ENCODE measurements around the gene CARD9. TPM values are rescaled to one million over a fixed set of nuclear protein-coding genes. Genes with fewer than 3 reads are reported as not detected.

Gene CARD9
- total RNA-seq (2021) = 13.6 and 14.0 TPM in 2 replicates
- Bru-seq, nascent RNA = percentile 37 among the genes with signal in this experiment
- BruChase-seq, experiment 1, labeled RNA remaining after a 2-hour chase = percentile 47 among the genes with signal in this experiment
- BruChase-seq, experiment 2, labeled RNA remaining after a 6-hour chase = percentile 54 among the genes with signal in this experiment
- long read RNA-seq, transcript CARD9-201 (13 exons, 2,123 nt) = major isoform, 8 of 12 reads
- long read RNA-seq, partial matches to known transcripts = 0 of 12 reads
- long read RNA-seq, other reads (novel, unspliced or antisense) = 4 of 12 reads

GRCh38 chr9:136373300-136374182 lies at the start of gene CARD9:
CARD9 (minus strand) TSS chr9:136373669; CDS start chr9:136372078, 1,591 bp downstream.
- peak in 1 of 2 experiments; percentile 57 for DNase-seq

GRCh38 chr9:136422876-136423275 lies 49.4 kb upstream of the CARD9 start:
- BruUV-seq (replicated peaks) = no TSS peak
- no peaks in the 10 kb centered on the region for H3K27me3 ChIP-seq (ENCODE audit: insufficient read depth, low read depth)
- POLR2A ChIA-PET (ENCODE audit: unreplicated experiment) = no interaction called here
- no peaks in the 10 kb centered on the region for H3K9me2 ChIP-seq (ENCODE audit: insufficient read depth)
- no peak overlapping the region for H3K27ac ChIP-seq
- no peak overlapping the region for H3K4me3 ChIP-seq
- H3K36me3 ChIP-seq (ENCODE audit: low read depth) = no peaks in the 10 kb centered on the region; the same call in 1 of the 2 replicates
- H3K9me3 ChIP-seq (ENCODE audit: insufficient read depth, low read depth) = no peaks in the 10 kb centered on the region
- CTCF ChIA-PET = no interaction called here
- peaks cover 20% of the 10 kb centered on the region; the same call in 1 of the 2 replicates for H3F3A ChIP-seq (ENCODE audit: insufficient read depth, low read depth)
- no peaks in the 10 kb centered on the region for H3K4me1 ChIP-seq (replicated peaks; ENCODE audit: insufficient read depth)
- no peak overlapping the region for H2AFZ ChIP-seq
- intact Hi-C loops (cut with micrococcal nuclease; ENCODE audit: unreplicated experiment) = no loop called here
- TF ChIP-seq CTCF (conservative IDR thresholded peaks at IDR 0.05) (no peak), EZH2 (IDR thresholded peaks at IDR 0.05; ENCODE audit: low read depth) (no peak)
- no peak overlapping the region for H3K4me2 ChIP-seq
- H3K79me2 ChIP-seq (ENCODE audit: low read depth) = no peaks in the 10 kb centered on the region
- peaks cover 8% of the 10 kb centered on the region; the same call in 1 of the 2 replicates for H4K20me1 ChIP-seq (ENCODE audit: insufficient read depth)
- no peak for DNase-seq

More at GRCh38 chr9:136373300-136374182, at the start of gene CARD9:
- H3K36me3 ChIP-seq (ENCODE audit: low read depth) = no peaks in the 10 kb centered on the region
- peak within 1 kb of the TSS; percentile 78 for H3K4me2 ChIP-seq
- H3F3A ChIP-seq (ENCODE audit: insufficient read depth, low read depth) = peaks cover 11% of the 10 kb centered on the region; the same call in 1 of the 2 replicates
- ChIA-PET CTCF (interaction anchor here (1.4 kb wide), 1 partner anchor 11 kb away, joined by 5 read pairs; no protein-coding TSS in a partner anchor), POLR2A (ENCODE audit: unreplicated experiment) (interaction anchor here (0.6 to 0.8 kb wide), 3 partner anchors 10 to 98 kb away, joined by 3 to 12 read pairs (median 7); partner anchors contain the start of gene DNLZ)
- H3K27me3 ChIP-seq (ENCODE audit: insufficient read depth, low read depth) = no peaks in the 10 kb centered on the region
- TSS peak; percentile 33 for BruUV-seq (replicated peaks)
- no peaks in the 10 kb centered on the region for H4K20me1 ChIP-seq (ENCODE audit: insufficient read depth)
- intact Hi-C loops (cut with micrococcal nuclease; ENCODE audit: unreplicated experiment) = loop anchor here (2.0 to 5.0 kb wide), 2 partner anchors 35 to 61 kb away; no protein-coding TSS in a partner anchor
- H3K4me3 ChIP-seq = peak within 1 kb of the TSS; percentile 38; the same call in 1 of the 2 replicates
- no peak for TF ChIP-seq EZH2 (IDR thresholded peaks at IDR 0.05; ENCODE audit: low read depth)
- TF ChIP-seq CTCF (conservative IDR thresholded peaks at IDR 0.05) = no peak
- no peaks in the 10 kb centered on the region for H3K9me3 ChIP-seq (ENCODE audit: insufficient read depth, low read depth)
- no peak within 1 kb of the TSS; the same call in 1 of the 2 replicates for H2AFZ ChIP-seq
- H3K9me2 ChIP-seq (ENCODE audit: insufficient read depth) = no peaks in the 10 kb centered on the region
- H3K79me2 ChIP-seq (ENCODE audit: low read depth) = no peaks in the 10 kb centered on the region
- peaks cover 25% of the 10 kb centered on the region for H3K4me1 ChIP-seq (replicated peaks; ENCODE audit: insufficient read depth)
- peak within 1 kb of the TSS; percentile 81 for H3K27ac ChIP-seq

GRCh38 chr9:136421791-136422190 lies 48.3 kb upstream of the CARD9 start:
- Histone ChIP-seq H2AFZ (no peak overlapping the region), H4K20me1 (ENCODE audit: insufficient read depth) (peaks cover 6% of the 10 kb centered on the region; the same call in 1 of the 2 replicates), H3K27me3 (ENCODE audit: insufficient read depth, low read depth) (no peaks in the 10 kb centered on the region), H3K27ac (no peak overlapping the region), H3K36me3 (ENCODE audit: low read depth) (no peaks in the 10 kb centered on the region; the same call in 1 of the 2 replicates), H3K4me3 (no peak overlapping the region), H3K9me3 (ENCODE audit: insufficient read depth, low read depth) (no peaks in the 10 kb centered on the region), H3K79me2 (ENCODE audit: low read depth) (no peaks in the 10 kb centered on the region), H3F3A (ENCODE audit: insufficient read depth, low read depth) (peaks cover 14% of the 10 kb centered on the region; the same call in 1 of the 2 replicates), H3K4me1 (replicated peaks; ENCODE audit: insufficient read depth) (no peaks in the 10 kb centered on the region), H3K4me2 (no peak overlapping the region), H3K9me2 (ENCODE audit: insufficient read depth) (no peaks in the 10 kb centered on the region)
- no peak for DNase-seq
- TF ChIP-seq CTCF (conservative IDR thresholded peaks at IDR 0.05) = no peak
- TF ChIP-seq EZH2 (IDR thresholded peaks at IDR 0.05; ENCODE audit: low read depth) = no peak
- POLR2A ChIA-PET (ENCODE audit: unreplicated experiment) = no interaction called here
- intact Hi-C loops (cut with micrococcal nuclease; ENCODE audit: unreplicated experiment) = no loop called here
- no TSS peak for BruUV-seq (replicated peaks)
- CTCF ChIA-PET = interaction anchor here (0.6 kb wide), 2 partner anchors 11 to 222 kb away, joined by 3 to 10 read pairs; no protein-coding TSS in a partner anchor

Data from PC-9 (cell line).